Neural crest cell (in vitro differentiated cells): ENCODE data around the gene MTHFD1L. TPM values are rescaled to one million over a fixed set of nuclear protein-coding genes. Genes with fewer than 3 reads are reported as not detected.
A peak's percentile ranks its signal among the peaks of the same experiment; 100 is the strongest.

Experiments
- DNase-seq: peaks from one replicate; pipeline ENCODE4 v3.0.0; 2021; ENCODE audit warnings: low read depth, mixed read lengths, low spot score
- H3K27ac Mint-ChIP-seq: one replicate; pipeline ENCODE4 v1.8.0; 2021; ENCODE audit warnings: mild to moderate bottlenecking, mixed read lengths; ENCODE audit not compliant: unreplicated experiment
- H3K27me3 Mint-ChIP-seq: 2 replicates; pipeline ENCODE4 v1.8.0; 2021; ENCODE audit warnings: low read depth, mild to moderate bottlenecking, mixed read lengths
- H3K36me3 Mint-ChIP-seq: 2 replicates; pipeline ENCODE4 v1.8.0; 2021; ENCODE audit warnings: low read depth, mild to moderate bottlenecking, mixed read lengths
- H3K4me1 Mint-ChIP-seq: 2 replicates; pipeline ENCODE4 v1.8.0; 2021; ENCODE audit warnings: mixed read lengths
- H3K4me3 Mint-ChIP-seq: one replicate; pipeline ENCODE4 v1.8.0; 2021; ENCODE audit warnings: mild to moderate bottlenecking, mixed read lengths
- H3K9me3 Mint-ChIP-seq: 2 replicates; pipeline ENCODE4 v1.8.0; 2021; ENCODE audit warnings: mixed read lengths
- CTCF ChIP-seq: fragments of 200-600 bp; sonication (generic); conservative IDR thresholded peaks from 2 replicates; pipeline ENCODE4 v1.5.0; 2021; ENCODE audit warnings: antibody characterized with exemption, mild to moderate bottlenecking
- total RNA-seq: library from RNA; stranded (reverse); gene quantifications from 2 replicates; pipeline ENCODE4 v1.2.1, GENCODE V29; 2021

The MTHFD1L gene
- total RNA-seq, 1 donor from 2014 or later, result 71.3 TPM

GRCh38 chr6:150937132-150937906 lies 71.8 kb downstream of the MTHFD1L start:
- no peak overlapping the region for H3K4me3 Mint-ChIP-seq
- DNase-seq, result no peak
- peaks cover 7% of the 10 kb centered on the region for H3K4me1 Mint-ChIP-seq
- H3K27ac Mint-ChIP-seq, result no peak overlapping the region
- no peaks in the 10 kb centered on the region for H3K27me3 Mint-ChIP-seq
- H3K36me3 Mint-ChIP-seq, result peaks cover 39% of the 10 kb centered on the region
- peaks cover 2% of the 10 kb centered on the region for H3K9me3 Mint-ChIP-seq
- TF ChIP-seq CTCF, result no peak

GRCh38 chr6:150939399-150939798 lies 73.9 kb downstream of the MTHFD1L start:
- H3K9me3 Mint-ChIP-seq, result peaks cover 2% of the 10 kb centered on the region
- no peak overlapping the region for H3K27ac Mint-ChIP-seq
- peaks cover 33% of the 10 kb centered on the region for H3K36me3 Mint-ChIP-seq

GRCh38 chr6:150940941-150941340 lies 75.4 kb downstream of the MTHFD1L start:
- Mint-ChIP-seq H3K9me3 (peaks cover 2% of the 10 kb centered on the region), H3K27me3 (no peaks in the 10 kb centered on the region), H3K4me1 (peaks cover 2% of the 10 kb centered on the region), H3K27ac (no peak overlapping the region), H3K4me3 (no peak overlapping the region), H3K36me3 (peaks cover 28% of the 10 kb centered on the region)
- no peak for TF ChIP-seq CTCF
- DNase-seq, result no peak

More at GRCh38 chr6:150939399-150939798, 73.9 kb downstream of the MTHFD1L start:
- H3K27me3 Mint-ChIP-seq, result no peaks in the 10 kb centered on the region
- no peak for DNase-seq
- TF ChIP-seq CTCF, result no peak
- H3K4me1 Mint-ChIP-seq, result peaks cover 7% of the 10 kb centered on the region
- H3K4me3 Mint-ChIP-seq, result no peak overlapping the region

GRCh38 chr6:150949526-150949925 lies 84.0 kb downstream of the MTHFD1L start:
- no peaks in the 10 kb centered on the region for H3K9me3 Mint-ChIP-seq
- DNase-seq, result no peak
- H3K4me1 Mint-ChIP-seq, result peaks cover 12% of the 10 kb centered on the region
- H3K27me3 Mint-ChIP-seq, result no peaks in the 10 kb centered on the region
- H3K27ac Mint-ChIP-seq, result no peak overlapping the region
- TF ChIP-seq CTCF, result no peak
- peaks cover 19% of the 10 kb centered on the region for H3K36me3 Mint-ChIP-seq
- H3K4me3 Mint-ChIP-seq, result no peak overlapping the region

GRCh38 chr6:150953851-150954250 lies 88.3 kb downstream of the MTHFD1L start:
- H3K4me3 Mint-ChIP-seq, result no peak overlapping the region
- peaks cover 17% of the 10 kb centered on the region for H3K4me1 Mint-ChIP-seq
- H3K27ac Mint-ChIP-seq, result peak overlapping the region; percentile 52
- peaks cover 26% of the 10 kb centered on the region for H3K36me3 Mint-ChIP-seq
- no peaks in the 10 kb centered on the region for H3K9me3 Mint-ChIP-seq
- no peak for TF ChIP-seq CTCF
- no peaks in the 10 kb centered on the region for H3K27me3 Mint-ChIP-seq
- DNase-seq, result no peak
